H1 (cell line): ENCODE data around the gene SH3BP2. TPM values are rescaled to one million over a fixed set of nuclear protein-coding genes. Genes with fewer than 3 reads are reported as not detected.
A peak's percentile ranks its signal among the peaks of the same experiment; 100 is the strongest.

ENCODE experiments used
- CTCF ChIA-PET: fragments of 300-600 bp; sonication (Branson Sonifier 250); formaldehyde crosslinking; loops from one replicate; lab custom pipeline; 2021; ENCODE audit not compliant: partially characterized antibody; lab: Charles Lee
- POLR2A ChIA-PET: fragments of 300-600 bp; sonication (Branson Sonifier 250); formaldehyde crosslinking; loops from one replicate; lab custom pipeline; 2021; ENCODE audit warnings: inconsistent platforms; ENCODE audit not compliant: partially characterized antibody; lab: Charles Lee
- DNase-seq, 2 experiments: peaks; one replicate each; pipeline versions ENCODE4 v3.0.0 to v3.0.0-alpha.2; 2010 to 2022; ENCODE audit warnings: low spot score in 2 of 2, low read depth in 1 of 2, mixed read lengths in 1 of 2
- FAIRE-seq: peaks from 2 replicates; lab custom pipeline; 2011; peaks lifted over from hg19 to GRCh38; lab: Jason Lieb, UNC
- H2AFZ ChIP-seq: 2 replicates; pipeline ENCODE4 v1.8.1; 2012; ENCODE audit warnings: low read length, inconsistent platforms
- H2AK5ac ChIP-seq: 2 replicates; pipeline ENCODE4 v1.6.1; 2013; ENCODE audit warnings: low read depth, low read length
- H2BK120ac ChIP-seq: replicated peaks from 2 replicates; pipeline ENCODE3; 2013; ENCODE audit warnings: low read depth, low read length, inconsistent platforms
- H2BK12ac ChIP-seq: 2 replicates; pipeline ENCODE4 v1.6.1; 2013; ENCODE audit warnings: low read depth, low read length
- H2BK15ac ChIP-seq: 2 replicates; pipeline ENCODE4 v1.6.1; 2013; ENCODE audit warnings: low read length
- H2BK20ac ChIP-seq: 2 replicates; pipeline ENCODE4 v1.6.1; 2013; ENCODE audit warnings: low read length
- H2BK5ac ChIP-seq: 2 replicates; pipeline ENCODE4 v1.6.1; 2013; ENCODE audit warnings: low read depth, low read length
- H3K14ac ChIP-seq: 2 replicates; pipeline ENCODE4 v1.6.1; 2013; ENCODE audit warnings: inconsistent platforms; ENCODE audit not compliant: insufficient read length
- H3K18ac ChIP-seq: 2 replicates; pipeline ENCODE4 v1.6.1; 2013; ENCODE audit warnings: low read length; ENCODE audit errors: extremely low read depth
- H3K23ac ChIP-seq: 2 replicates; pipeline ENCODE4 v1.6.1; 2013; ENCODE audit warnings: inconsistent platforms; ENCODE audit not compliant: insufficient read length
- H3K23me2 ChIP-seq: 2 replicates; pipeline ENCODE4 v1.6.1; 2013; ENCODE audit warnings: low read depth, low read length
- H3K27ac ChIP-seq: 2 replicates; pipeline ENCODE4 v1.6.1; 2011; ENCODE audit warnings: low read depth, low read length, inconsistent platforms
- H3K27me3 ChIP-seq, 4 experiments: replicated peaks in 1 of 4; 1 replicate in 1 of 4; 2 replicates in 3 of 4; pipeline versions ENCODE4 v1.6.1 to v1.8.1; 2011 to 2013; ENCODE audit warnings: low read length in 3 of 4, mild to moderate bottlenecking in 3 of 4, inconsistent platforms in 2 of 4, mixed read lengths in 2 of 4, moderate library complexity in 1 of 4; ENCODE audit not compliant: control insufficient read depth in 3 of 4, insufficient read depth in 3 of 4; ENCODE audit errors: extremely low read depth in 1 of 4
- H3K36me3 ChIP-seq, 4 experiments: 2 replicates each; pipeline versions ENCODE4 v1.6.1 to v1.8.1; 2011 to 2013; ENCODE audit warnings: mild to moderate bottlenecking in 4 of 4, low read length in 3 of 4, moderate library complexity in 2 of 4, control low read depth in 1 of 4, inconsistent platforms in 1 of 4; ENCODE audit not compliant: insufficient read depth in 4 of 4, control insufficient read depth in 2 of 4
- H3K4ac ChIP-seq: replicated peaks from 2 replicates; pipeline ENCODE3; 2013; ENCODE audit warnings: low read length, low read depth, mixed read lengths, inconsistent platforms; ENCODE audit not compliant: insufficient read length
- H3K4me1 ChIP-seq, 4 experiments: replicated peaks in 1 of 4; 1 replicate in 1 of 4; 2 replicates in 3 of 4; pipeline versions ENCODE4 v1.6.1 to v1.8.1; 2011 to 2013; ENCODE audit warnings: low read length in 3 of 4, inconsistent platforms in 2 of 4, mixed read lengths in 1 of 4; ENCODE audit not compliant: insufficient read depth in 4 of 4, control insufficient read depth in 3 of 4
- H3K4me2 ChIP-seq, 2 experiments: 2 replicates each; pipeline versions ENCODE4 v1.6.1 to v1.8.1; 2011 to 2013; ENCODE audit warnings: low read depth in 2 of 2, low read length in 2 of 2, control low read depth in 1 of 2, inconsistent platforms in 1 of 2, mild to moderate bottlenecking in 1 of 2; ENCODE audit not compliant: insufficient read depth in 1 of 2
- H3K4me3 ChIP-seq, 4 experiments: fragments of 200-600, 300-600 bp in 1 of 4; sonication (generic), shearing (Covaris generic), sonication (Bioruptor Twin) in 1 of 4; 2 replicates each; pipeline versions ENCODE4 v1.5.1 to v1.8.1; 2011 to 2016; ENCODE audit warnings: low read length in 4 of 4, low read depth in 3 of 4, control low read depth in 2 of 4, inconsistent platforms in 2 of 4, mild to moderate bottlenecking in 2 of 4, mixed read lengths in 1 of 4, moderate library complexity in 1 of 4; ENCODE audit not compliant: insufficient read depth in 2 of 4; ENCODE audit errors: extremely low read depth in 1 of 4
- H3K56ac ChIP-seq: replicated peaks from 2 replicates; pipeline ENCODE3; 2013; ENCODE audit warnings: low read depth, mild to moderate bottlenecking, mixed read lengths, low read length, inconsistent platforms; ENCODE audit not compliant: insufficient read length
- H3K79me1 ChIP-seq: 2 replicates; pipeline ENCODE4 v1.6.1; 2013; ENCODE audit warnings: low read depth, low read length, control low read depth
- H3K79me2 ChIP-seq, 2 experiments: 2 replicates each; pipeline versions ENCODE4 v1.6.1 to v1.8.1; 2012 to 2013; ENCODE audit warnings: low read length in 2 of 2, mild to moderate bottlenecking in 2 of 2, inconsistent platforms in 1 of 2; ENCODE audit not compliant: insufficient read depth in 2 of 2, control insufficient read depth in 1 of 2
- H3K9ac ChIP-seq, 4 experiments: replicated peaks in 1 of 4; 1 replicate in 1 of 4; 2 replicates in 3 of 4; pipeline versions ENCODE4 v1.6.1 to v1.8.1; 2011 to 2013; ENCODE audit warnings: low read depth in 3 of 4, low read length in 3 of 4, control low read depth in 2 of 4, mild to moderate bottlenecking in 2 of 4, moderate library complexity in 2 of 4, inconsistent platforms in 1 of 4; ENCODE audit errors: extremely low read depth in 1 of 4
- H3K9me3 ChIP-seq, 2 experiments: 2 replicates each; pipeline versions ENCODE4 v1.6.1 to v1.8.1; 2012 to 2013; ENCODE audit warnings: mild to moderate bottlenecking in 2 of 2, moderate library complexity in 2 of 2, control low read depth in 1 of 2, inconsistent platforms in 1 of 2, low read depth in 1 of 2, low read length in 1 of 2, mixed read lengths in 1 of 2; ENCODE audit not compliant: insufficient read depth in 2 of 2
- H4K20me1 ChIP-seq, 2 experiments: replicated peaks in 1 of 2; 2 replicates each; pipeline versions ENCODE3 to v1.8.1; 2011 to 2013; ENCODE audit warnings: inconsistent platforms in 2 of 2, low read length in 2 of 2, mild to moderate bottlenecking in 1 of 2; ENCODE audit not compliant: insufficient read depth in 2 of 2, control insufficient read depth in 1 of 2
- H4K5ac ChIP-seq: 2 replicates; pipeline ENCODE4 v1.6.1; 2013; ENCODE audit warnings: low read length, low read depth, mixed read lengths, inconsistent platforms; ENCODE audit not compliant: insufficient read length
- H4K8ac ChIP-seq: 2 replicates; pipeline ENCODE4 v1.8.0; 2013; ENCODE audit warnings: mild to moderate bottlenecking, moderate library complexity, low read length, inconsistent platforms; ENCODE audit not compliant: insufficient read depth; ENCODE audit errors: extremely low read depth
- H4K91ac ChIP-seq: replicated peaks from 2 replicates; pipeline ENCODE3; 2013; ENCODE audit warnings: low read length, mixed read lengths, inconsistent platforms; ENCODE audit not compliant: insufficient read length
- CTCF ChIP-seq, 3 experiments: IDR thresholded peaks; 1 replicate in 2 of 3; 2 replicates in 1 of 3; pipeline versions ENCODE4 v1.5.1 to v1.6.1; 2011; ENCODE audit warnings: low read length in 3 of 3, mild to moderate bottlenecking in 3 of 3, inconsistent platforms in 2 of 3, low read depth in 1 of 3, moderate library complexity in 1 of 3; ENCODE audit not compliant: insufficient read depth in 1 of 3; ENCODE audit errors: control extremely low read depth in 1 of 3
- JUN ChIP-seq: IDR thresholded peaks from 2 replicates; pipeline ENCODE4 v1.6.1; 2011; ENCODE audit warnings: low read depth, mild to moderate bottlenecking, improper control_type of control experiment, low read length
- KDM1A ChIP-seq: fragments of 200-600, 300-600 bp; sonication (generic); IDR thresholded peaks from 2 replicates; pipeline ENCODE4 v1.7.1; 2016; ENCODE audit warnings: mild to moderate bottlenecking, low read length, borderline replicate concordance
- KDM4A ChIP-seq: IDR thresholded peaks from one replicate; pipeline ENCODE4 v1.7.1; 2012; ENCODE audit warnings: low read depth, mild to moderate bottlenecking, moderate library complexity, low read length, inconsistent platforms; ENCODE audit not compliant: severe bottlenecking
- NANOG ChIP-seq: IDR thresholded peaks from 2 replicates; pipeline ENCODE4 v1.6.1; 2011; ENCODE audit warnings: low read length, low read depth, mild to moderate bottlenecking, inconsistent platforms; ENCODE audit not compliant: insufficient read depth, poor library complexity, severe bottlenecking
- POLR2AphosphoS5 ChIP-seq: IDR thresholded peaks from 2 replicates; pipeline ENCODE4 v1.6.1; 2011; ENCODE audit warnings: low read depth, low read length
- RFX5 ChIP-seq: IDR thresholded peaks from 2 replicates; pipeline ENCODE4 v1.6.1; 2011; ENCODE audit warnings: low read depth, low read length, improper control_type of control experiment, borderline replicate concordance
- TBP ChIP-seq: IDR thresholded peaks from 2 replicates; pipeline ENCODE4 v1.6.1; 2011; ENCODE audit warnings: low read depth, low read length, improper control_type of control experiment
- TCF12 ChIP-seq: IDR thresholded peaks from 2 replicates; pipeline ENCODE4 v1.6.1; 2011; ENCODE audit warnings: low read depth, mild to moderate bottlenecking, low read length
- TEAD4 ChIP-seq: IDR thresholded peaks from 2 replicates; pipeline ENCODE4 v1.6.1; 2012; ENCODE audit warnings: low read depth, low read length, inconsistent platforms, mixed read lengths
- WGBS, 2 experiments: shearing (Covaris generic) in 1 of 2; methylation state at CpG; one replicate each; pipeline versions ENCODE4 v1.1.6 to v1.1.7; 2013 to 2015; ENCODE audit warnings: low lambda C conversion rate in 2 of 2, mixed read lengths in 2 of 2, inconsistent platforms in 1 of 2, low coverage in 1 of 2, missing lambda C conversion rate in 1 of 2; ENCODE audit not compliant: insufficient replicate concordance in 2 of 2, insufficient coverage in 1 of 2, insufficient read length in 1 of 2; ENCODE audit errors: extremely low coverage in 1 of 2, missing lambda C conversion rate in 1 of 2; 5-methylcytosine and 5-hydroxymethylcytosine counted together
- polyA plus RNA-seq, 7 experiments: library from polyadenylated mRNA; depleted of rRNA in 3 of 7; stranded (reverse) in 5 of 7; unstranded in 2 of 7; fragments of >200 nt in 5 of 7; fragments of 200-250 nt in 2 of 7; gene quantifications; 1 replicate in 5 of 7; 2 replicates in 1 of 7; 4 replicates in 1 of 7; pipeline versions ENCODE4 v1.2.1 to v1.2.3, GENCODE V29; 2011 to 2013; ENCODE audit warnings: missing spikeins in 2 of 7, mixed read lengths in 2 of 7
- total RNA-seq: library from RNA; stranded (reverse); fragmentation: NEBNext Ultra II Directional; extraction: Animal tissue kit (Norgen Biotek cat#: 25700); gene quantifications from 2 replicates; pipeline ENCODE4 v1.2.1, GENCODE V29; 2021

The SH3BP2 gene
- total and polyA plus RNA-seq, 2 of the 8 experiments (the other 6 are each of a cell fraction or from before 2014, with no cell fraction given) = 27.4 to 31.4 TPM

GRCh38 chr4:2799971-2800690, 7.2 kb downstream of the SH3BP2 start:
- POLR2A ChIA-PET = interaction anchor here (0.6 to 6.6 kb wide), 9 partner anchors 8 to 1251 kb away, joined by 3 to 48 read pairs (median 4); partner anchors contain the start of genes GRK4 and NOP14
- H3K79me2 ChIP-seq = no peaks in the 10 kb centered on the region
- H2BK120ac ChIP-seq = no peak overlapping the region
- TF ChIP-seq CTCF (IDR thresholded peaks at IDR 0.05; ENCODE audit: control extremely low read depth in 1 of 3, insufficient read depth in 1 of 3, low read depth in 1 of 3, low read length in 3 of 3) (no peak), TCF12 (no peak), NANOG (no peak), TEAD4 (no peak), POLR2AphosphoS5 (no peak), TBP (no peak), KDM1A (no peak), RFX5 (no peak), KDM4A (no peak), JUN (no peak)

More at GRCh38 chr4:2799971-2800690, 7.2 kb downstream of the SH3BP2 start:
- peak overlapping the region; percentile 48 for H3K18ac ChIP-seq
- peaks cover 1 to 3% of the 10 kb centered on the region in 2 experiments for H4K20me1 ChIP-seq
- no peaks in the 10 kb centered on the region for H3K27me3 ChIP-seq
- no peak overlapping the region for H4K91ac ChIP-seq
- no peak overlapping the region for H3K27ac ChIP-seq
- no peak overlapping the region for H3K23ac ChIP-seq
- no peak overlapping the region for H2AFZ ChIP-seq
- H4K8ac ChIP-seq = 0 out of 2 replicates have a peak overlapping the region, but pooled peaks have one; percentile 40
- peaks cover 0 to 15% (median 10%) of the 10 kb centered on the region in 4 experiments; a peak in 4 of 7 replicates for H3K4me1 ChIP-seq
- peak overlapping the region; percentile 91 for H3K4ac ChIP-seq
- FAIRE-seq (no peak), DNase-seq (no peak)
- no peaks in the 10 kb centered on the region for H3K79me1 ChIP-seq
- no peak overlapping the region for H3K4me2 ChIP-seq
- 0 out of 2 replicates have a peak overlapping the region, but pooled peaks have one; percentile 80 for H2BK5ac ChIP-seq
- no peak overlapping the region for H3K56ac ChIP-seq
- CTCF ChIA-PET = interaction anchor here (0.8 to 2.1 kb wide), 9 partner anchors 17 to 312 kb away, joined by 3 to 9 read pairs (median 3); no protein-coding TSS in a partner anchor
- no peak overlapping the region for H4K5ac ChIP-seq
- no peak overlapping the region for H3K4me3 ChIP-seq
- no peak overlapping the region for H3K14ac ChIP-seq
- no peaks in the 10 kb centered on the region for H3K36me3 ChIP-seq
- H2BK20ac ChIP-seq = no peak overlapping the region
- no peak overlapping the region for H3K9ac ChIP-seq
- no peaks in the 10 kb centered on the region for H3K23me2 ChIP-seq
- H2BK15ac ChIP-seq = peak overlapping the region; percentile 97
- peak overlapping the region; percentile 39; the same call in 1 of the 2 replicates for H2BK12ac ChIP-seq
- 86% methylated on average over 20 of the region's 23 CpGs; no CpG with 5 or more reads in 1 of the 2 experiments for WGBS, 2 experiments
- no peaks in the 10 kb centered on the region for H3K9me3 ChIP-seq
- no peak overlapping the region for H2AK5ac ChIP-seq
